ENCODE measurements around the gene GPR158.

GPR158 gene

DNA sequence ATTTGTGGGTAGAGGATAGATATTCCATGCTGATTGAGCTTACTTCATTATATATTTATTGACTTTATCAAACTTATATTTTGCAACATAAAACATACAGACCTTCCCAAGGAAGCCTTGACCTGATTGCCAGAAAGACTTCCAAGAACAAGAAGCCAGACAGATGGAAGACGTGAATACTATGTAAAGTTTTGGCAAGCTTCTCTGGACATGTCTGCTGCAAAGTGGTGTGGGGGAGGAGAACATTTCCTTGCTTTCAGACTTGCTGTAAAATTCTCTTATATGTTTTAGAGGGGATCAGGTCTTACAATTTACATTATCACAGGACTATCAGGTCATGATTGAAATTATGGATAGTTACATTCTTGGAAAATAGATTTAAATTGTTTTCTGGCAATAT, 23.4 kb downstream of the GPR158 start:
- Histone ChIP-seq H3K4me3 (ENCODE audit: low read depth, low read length) (no peak overlapping the region), H3K9me3 (ENCODE audit: insufficient read depth, low read depth, low read length) (no peaks in the 10 kb centered on the region), H3K23ac (ENCODE audit: low read length) (no peak overlapping the region), H3K27ac (ENCODE audit: low read depth, low read length) (no peak overlapping the region), H2BK5ac (ENCODE audit: low read depth, low read length, poor library complexity) (no peak overlapping the region), H4K91ac (ENCODE audit: low read depth, low read length) (no peak overlapping the region), H2AFZ (ENCODE audit: insufficient read depth, low read length, poor library complexity) (no peak overlapping the region), H3K36me3 (ENCODE audit: control insufficient read depth in 1 of 2, insufficient read depth in 2 of 2, low read length in 2 of 2) (no peaks in the 10 kb centered on the region), H3K27me3 (ENCODE audit: insufficient read depth, low read length) (no peaks in the 10 kb centered on the region), H3K79me2 (ENCODE audit: control insufficient read depth, insufficient read depth, low read length, poor library complexity) (no peaks in the 10 kb centered on the region), H2BK12ac (ENCODE audit: low read length) (no peak overlapping the region), H3K14ac (ENCODE audit: low read length) (no peak overlapping the region), H3K79me1 (ENCODE audit: low read length) (no peaks in the 10 kb centered on the region), H3K9ac (ENCODE audit: low read length) (no peak overlapping the region), H3K4ac (ENCODE audit: low read depth, low read length) (no peak overlapping the region), H3K4me2 (ENCODE audit: low read length) (no peak overlapping the region), H3K18ac (ENCODE audit: low read length) (no peak overlapping the region), H2BK120ac (ENCODE audit: insufficient read depth, low read length, poor library complexity) (no peak overlapping the region), H3K4me1 (ENCODE audit: control insufficient read depth in 1 of 2, insufficient read depth in 2 of 2, low read length in 2 of 2) (no peaks in the 10 kb centered on the region), H2AK5ac (ENCODE audit: low read length) (no peak overlapping the region), H4K8ac (ENCODE audit: low read depth, low read length) (no peak overlapping the region), H4K12ac (ENCODE audit: low read depth, low read length) (no peak overlapping the region)
- no CpG with 5 or more reads among the region's 1 CpG for WGBS (ENCODE audit: extremely low coverage, insufficient coverage, insufficient read length)
- no peak for DNase-seq

- H3K4me3 ChIP-seq (ENCODE audit: low read depth, low read length): no peak overlapping the region
- H2BK12ac ChIP-seq (ENCODE audit: low read length): no peak overlapping the region
- H3K79me1 ChIP-seq (ENCODE audit: low read length): no peaks in the 10 kb centered on the region
- H3K4me2 ChIP-seq (ENCODE audit: low read length): no peak overlapping the region
- H3K79me2 ChIP-seq (ENCODE audit: control insufficient read depth, insufficient read depth, low read length, poor library complexity): no peaks in the 10 kb centered on the region
- no peak overlapping the region for H2AFZ ChIP-seq (ENCODE audit: insufficient read depth, low read length, poor library complexity)
- WGBS (ENCODE audit: extremely low coverage, insufficient coverage, insufficient read length): no CpG with 5 or more reads among the region's 4 CpGs
- H3K4me1 ChIP-seq (ENCODE audit: control insufficient read depth in 1 of 2, insufficient read depth in 2 of 2, low read length in 2 of 2): peaks cover 0 to 2% of the 10 kb centered on the region in 2 experiments
- H3K14ac ChIP-seq (ENCODE audit: low read length): no peak overlapping the region
- H2AK5ac ChIP-seq (ENCODE audit: low read length): no peak overlapping the region
- no peak overlapping the region for H4K91ac ChIP-seq (ENCODE audit: low read depth, low read length)
- H4K12ac ChIP-seq (ENCODE audit: low read depth, low read length): no peak overlapping the region
- no peak overlapping the region for H3K9ac ChIP-seq (ENCODE audit: low read length)
- H3K18ac ChIP-seq (ENCODE audit: low read length): no peak overlapping the region
- no peak overlapping the region for H3K27ac ChIP-seq (ENCODE audit: low read depth, low read length)
- no peak overlapping the region for H3K23ac ChIP-seq (ENCODE audit: low read length)
- no peak overlapping the region for H4K8ac ChIP-seq (ENCODE audit: low read depth, low read length)
- no peak overlapping the region for H2BK5ac ChIP-seq (ENCODE audit: low read depth, low read length, poor library complexity)
- no peaks in the 10 kb centered on the region for H3K36me3 ChIP-seq (ENCODE audit: control insufficient read depth in 1 of 2, insufficient read depth in 2 of 2, low read length in 2 of 2)
- H2BK120ac ChIP-seq (ENCODE audit: insufficient read depth, low read length, poor library complexity): no peak overlapping the region
- H3K9me3 ChIP-seq (ENCODE audit: insufficient read depth, low read depth, low read length): peaks cover 2% of the 10 kb centered on the region
- no peak overlapping the region for H3K4ac ChIP-seq (ENCODE audit: low read depth, low read length)
- H3K27me3 ChIP-seq (ENCODE audit: insufficient read depth, low read length): no peaks in the 10 kb centered on the region
- DNase-seq: no peak
Measured at GRCh38 chr10:25206693-25207414, 32.1 kb downstream of the GPR158 start.

GRCh38 chr10:25209618-25210017, 34.8 kb downstream of the GPR158 start:
- no peaks in the 10 kb centered on the region for H3K27me3 ChIP-seq (ENCODE audit: insufficient read depth, low read length)
- no peak overlapping the region for H2AFZ ChIP-seq (ENCODE audit: insufficient read depth, low read length, poor library complexity)
- H3K79me1 ChIP-seq (ENCODE audit: low read length): no peaks in the 10 kb centered on the region
- no peak overlapping the region for H3K9ac ChIP-seq (ENCODE audit: low read length)
- H4K91ac ChIP-seq (ENCODE audit: low read depth, low read length): no peak overlapping the region
- no peak overlapping the region for H3K18ac ChIP-seq (ENCODE audit: low read length)
- no peaks in the 10 kb centered on the region for H3K79me2 ChIP-seq (ENCODE audit: control insufficient read depth, insufficient read depth, low read length, poor library complexity)
- no peak overlapping the region for H2BK120ac ChIP-seq (ENCODE audit: insufficient read depth, low read length, poor library complexity)
- H3K4me2 ChIP-seq (ENCODE audit: low read length): no peak overlapping the region
- peaks cover 2% of the 10 kb centered on the region for H3K9me3 ChIP-seq (ENCODE audit: insufficient read depth, low read depth, low read length)
- no CpG with 5 or more reads among the region's 2 CpGs for WGBS (ENCODE audit: extremely low coverage, insufficient coverage, insufficient read length)
- DNase-seq: no peak
- H3K4me1 ChIP-seq (ENCODE audit: control insufficient read depth in 1 of 2, insufficient read depth in 2 of 2, low read length in 2 of 2): peaks cover 0 to 2% of the 10 kb centered on the region in 2 experiments
- H4K12ac ChIP-seq (ENCODE audit: low read depth, low read length): no peak overlapping the region
- H2AK5ac ChIP-seq (ENCODE audit: low read length): no peak overlapping the region
- no peak overlapping the region for H3K4me3 ChIP-seq (ENCODE audit: low read depth, low read length)
- H4K8ac ChIP-seq (ENCODE audit: low read depth, low read length): no peak overlapping the region
- H3K23ac ChIP-seq (ENCODE audit: low read length): no peak overlapping the region
- no peak overlapping the region for H3K14ac ChIP-seq (ENCODE audit: low read length)
- H2BK12ac ChIP-seq (ENCODE audit: low read length): no peak overlapping the region
- H3K4ac ChIP-seq (ENCODE audit: low read depth, low read length): no peak overlapping the region
- H3K36me3 ChIP-seq (ENCODE audit: control insufficient read depth in 1 of 2, insufficient read depth in 2 of 2, low read length in 2 of 2): no peaks in the 10 kb centered on the region
- H2BK5ac ChIP-seq (ENCODE audit: low read depth, low read length, poor library complexity): no peak overlapping the region
- H3K27ac ChIP-seq (ENCODE audit: low read depth, low read length): no peak overlapping the region

DNA sequence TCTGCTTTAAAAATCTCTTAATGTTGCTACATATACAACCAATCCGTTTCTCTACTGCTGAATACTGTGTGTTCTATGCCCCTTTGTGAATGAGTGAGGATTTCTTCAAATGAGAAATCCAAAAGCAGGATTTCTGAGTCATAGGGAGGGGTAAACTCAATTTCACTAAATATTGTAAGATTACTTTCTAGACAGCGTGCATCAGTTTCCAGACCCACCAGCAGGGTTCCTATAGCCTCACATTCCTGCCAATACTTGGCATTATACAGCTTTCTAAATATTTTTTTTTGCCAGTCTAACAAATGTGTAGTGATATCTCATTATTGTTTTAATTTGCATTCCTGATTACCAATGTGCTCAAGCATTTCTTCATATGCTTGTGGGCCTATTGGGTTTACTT, 35.5 kb downstream of the GPR158 start:
- peak in 1 of 2 donors; percentile 3 for DNase-seq
- no CpG with 5 or more reads among the region's 2 CpGs for WGBS (ENCODE audit: extremely low coverage, insufficient coverage, insufficient read length)
- H2BK5ac ChIP-seq (ENCODE audit: low read depth, low read length, poor library complexity): no peak overlapping the region

More for the DNA sequence above, 35.5 kb downstream of the GPR158 start:
- H3K9me3 ChIP-seq (ENCODE audit: insufficient read depth, low read depth, low read length): peaks cover 2% of the 10 kb centered on the region
- H3K14ac ChIP-seq (ENCODE audit: low read length): no peak overlapping the region
- no peak overlapping the region for H2BK120ac ChIP-seq (ENCODE audit: insufficient read depth, low read length, poor library complexity)
- H3K27ac ChIP-seq (ENCODE audit: low read depth, low read length): no peak overlapping the region
- no peak overlapping the region for H4K8ac ChIP-seq (ENCODE audit: low read depth, low read length)
- no peak overlapping the region for H3K4ac ChIP-seq (ENCODE audit: low read depth, low read length)
- no peak overlapping the region for H3K23ac ChIP-seq (ENCODE audit: low read length)
- peaks cover 0 to 2% of the 10 kb centered on the region in 2 experiments for H3K4me1 ChIP-seq (ENCODE audit: control insufficient read depth in 1 of 2, insufficient read depth in 2 of 2, low read length in 2 of 2)
- no peak overlapping the region for H2AFZ ChIP-seq (ENCODE audit: insufficient read depth, low read length, poor library complexity)
- H4K12ac ChIP-seq (ENCODE audit: low read depth, low read length): no peak overlapping the region
- no peak overlapping the region for H3K4me2 ChIP-seq (ENCODE audit: low read length)
- no peak overlapping the region for H3K9ac ChIP-seq (ENCODE audit: low read length)
- H3K4me3 ChIP-seq (ENCODE audit: low read depth, low read length): no peak overlapping the region
- H2AK5ac ChIP-seq (ENCODE audit: low read length): no peak overlapping the region
- H3K18ac ChIP-seq (ENCODE audit: low read length): no peak overlapping the region
- no peak overlapping the region for H2BK12ac ChIP-seq (ENCODE audit: low read length)
- H3K27me3 ChIP-seq (ENCODE audit: insufficient read depth, low read length): no peaks in the 10 kb centered on the region
- no peak overlapping the region for H4K91ac ChIP-seq (ENCODE audit: low read depth, low read length)
- no peaks in the 10 kb centered on the region for H3K79me2 ChIP-seq (ENCODE audit: control insufficient read depth, insufficient read depth, low read length, poor library complexity)
- H3K79me1 ChIP-seq (ENCODE audit: low read length): no peaks in the 10 kb centered on the region
- H3K36me3 ChIP-seq (ENCODE audit: control insufficient read depth in 1 of 2, insufficient read depth in 2 of 2, low read length in 2 of 2): no peaks in the 10 kb centered on the region

Data from trophoblast cell (in vitro differentiated cells and primary cell).